ENCODE measurements around the gene PDIA6. TPM values are rescaled to one million over a fixed set of nuclear protein-coding genes. Genes with fewer than 3 reads are reported as not detected.

Gene PDIA6
- total and polyA plus RNA-seq, 2 donors (not counting 1 experiment from before 2014, with no cell fraction given) = 23.8 to 53.8 TPM

- Histone ChIP-seq H3K4me2 (replicated peaks; ENCODE audit: low read depth, low read length, poor library complexity, severe bottlenecking) (peak overlapping the region; percentile 31), H3K27me3 (replicated peaks in 1 of 4; ENCODE audit: control extremely low read depth in 1 of 4, control insufficient read depth in 3 of 4, insufficient read depth in 4 of 4, low read length in 3 of 4) (peaks cover 0 to 45% (median 8%) of the 10 kb centered on the region in 4 experiments), H3K9ac (ENCODE audit: low read length) (no peak overlapping the region), H3K79me2 (ENCODE audit: control insufficient read depth, insufficient read depth, low read length) (no peaks in the 10 kb centered on the region), H3K36me3 (replicated peaks in 1 of 2; ENCODE audit: control extremely low read depth in 1 of 2, control insufficient read depth in 1 of 2, extremely low read depth in 1 of 2, insufficient read depth in 2 of 2, low read length in 1 of 2) (no peaks in the 10 kb centered on the region), H3K9me3 (ENCODE audit: control extremely low read depth in 1 of 3, control insufficient read depth in 2 of 3, insufficient read depth in 1 of 3, low read length in 2 of 3) (peaks cover 0 to 20% (median 0%) of the 10 kb centered on the region in 3 donors), H3K4me3 (ENCODE audit: control extremely low read depth in 1 of 5, extremely low read depth in 1 of 5, insufficient read depth in 1 of 5, low read depth in 2 of 5, low read length in 4 of 5) (no peak overlapping the region), H3K27ac (ENCODE audit: low read length in 2 of 2) (no peak overlapping the region), H2AFZ (ENCODE audit: insufficient read depth, low read depth, low read length, poor library complexity, severe bottlenecking) (no peak overlapping the region), H3K4me1 (ENCODE audit: control insufficient read depth in 2 of 2, insufficient read depth in 2 of 2, low read length in 2 of 2) (peaks cover 10 to 12% of the 10 kb centered on the region in 2 donors), H4K20me1 (ENCODE audit: control insufficient read depth, insufficient read depth, low read length, poor library complexity, severe bottlenecking) (no peaks in the 10 kb centered on the region)
- intact Hi-C loops (cut with micrococcal nuclease) = no loop called here
- H3K27ac Mint-ChIP-seq = no peak overlapping the region
- peaks cover 5% of the 10 kb centered on the region for H3K9me3 Mint-ChIP-seq (ENCODE audit: insufficient read depth)
- CTCF ChIA-PET = interaction anchor here (0.6 to 1.9 kb wide), 5 partner anchors 9 to 297 kb away, joined by 3 to 14 read pairs (median 3); a partner anchor contains a TSS
- TF ChIP-seq CTCF (IDR thresholded peaks at IDR 0.05) = peak; percentile 80
- no peak for TF ChIP-seq EZH2 (IDR thresholded peaks at IDR 0.05; ENCODE audit: borderline replicate concordance, insufficient read depth, low read depth, low read length, poor library complexity, severe bottlenecking)
- DNase-seq = peak; percentile 68
- H3K4me1 Mint-ChIP-seq = peaks cover 8% of the 10 kb centered on the region
- POLR2A ChIA-PET = no interaction called here
- 42% methylated on average over 47 of the region's 48 CpGs for WGBS (ENCODE audit: insufficient coverage)
- ATAC-seq (ENCODE audit: low read depth) = peak; percentile 71
- no peak overlapping the region for H3K4me3 Mint-ChIP-seq
- peaks cover 47% of the 10 kb centered on the region for H3K27me3 Mint-ChIP-seq
Observed at GRCh38 chr2:10835052-10835970, 22.7 kb upstream of the PDIA6 start.

Data from B cell (primary cell).